ENCODE measurements around the gene ST6GAL1.
A peak's percentile ranks its signal among the peaks of the same experiment; 100 is the strongest.

Gene ST6GAL1

GRCh38 chr3:187024536-187025226 lies 94.4 kb downstream of the ST6GAL1 start:
- peak; percentile 36 to 68 (median 62) for DNase-seq

DNA sequence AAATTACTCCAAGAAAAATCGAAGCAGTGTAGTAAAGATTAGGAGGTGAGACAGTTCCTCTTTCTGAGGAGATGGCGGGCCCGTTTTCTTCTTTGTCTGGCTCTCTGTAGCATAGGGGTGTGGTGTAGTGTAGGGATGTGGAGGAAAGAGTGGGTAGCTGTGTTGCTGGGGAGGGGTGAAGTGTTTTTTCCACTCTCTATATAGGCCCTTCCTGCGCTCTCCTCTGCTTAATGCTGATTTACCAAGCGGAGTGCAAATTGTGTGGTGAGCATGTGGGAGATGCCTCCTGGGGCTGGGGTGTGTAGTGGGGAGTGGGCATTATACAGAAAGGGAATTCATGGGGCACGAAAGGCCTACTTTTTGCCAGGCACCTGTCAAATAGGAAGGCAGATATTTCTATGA lies 94.9 kb downstream of the ST6GAL1 start:
- peak in 1 of 3 donors; percentile 12 for DNase-seq

GRCh38 chr3:187025656-187026316 lies 95.5 kb downstream of the ST6GAL1 start:
- DNase-seq: no peak

- DNase-seq: no peak
These were observed 96.0 kb downstream of the ST6GAL1 start for GRCh38 chr3:187026317-187026670.

DNA sequence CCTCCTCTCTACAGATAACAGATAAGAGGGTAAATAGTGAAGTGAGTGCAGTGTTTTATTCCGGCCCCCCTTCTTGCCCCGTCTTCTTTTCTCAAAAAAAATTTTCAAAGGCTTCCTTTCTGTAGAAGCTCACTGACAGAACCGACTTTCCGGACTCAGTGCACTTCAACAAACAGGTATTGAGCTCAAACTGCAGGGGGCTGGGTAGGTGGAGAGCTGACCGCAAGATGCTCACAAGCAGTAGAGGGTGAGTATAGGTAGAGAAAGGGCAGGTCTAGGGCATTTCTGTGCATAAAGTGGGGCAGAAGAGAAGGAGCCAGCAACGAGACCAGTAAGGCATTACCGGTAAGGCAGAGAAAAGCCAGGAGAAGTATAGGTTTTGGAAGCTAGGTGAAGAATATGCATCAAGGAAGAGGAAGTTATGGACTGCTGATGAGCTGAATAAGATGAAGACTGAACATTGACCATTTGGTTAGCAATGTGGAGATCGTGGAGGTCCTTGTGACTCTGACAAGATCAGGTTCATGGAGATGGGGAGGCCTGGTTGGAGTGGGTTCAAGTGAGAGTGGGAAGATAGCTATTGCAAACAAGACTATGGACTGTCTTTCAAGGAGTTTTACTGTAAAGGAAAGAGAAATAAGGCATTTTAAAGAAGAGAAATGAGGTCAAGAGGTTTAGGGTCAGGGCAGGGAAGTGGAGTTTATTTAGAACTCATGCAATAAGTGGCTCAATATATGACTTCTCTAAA lies 97.4 kb downstream of the ST6GAL1 start:
- peak in 1 of 3 donors; percentile 17 for DNase-seq

GRCh38 chr3:187031934-187032333 lies 101.6 kb downstream of the ST6GAL1 start:
- DNase-seq: no peak

DNA sequence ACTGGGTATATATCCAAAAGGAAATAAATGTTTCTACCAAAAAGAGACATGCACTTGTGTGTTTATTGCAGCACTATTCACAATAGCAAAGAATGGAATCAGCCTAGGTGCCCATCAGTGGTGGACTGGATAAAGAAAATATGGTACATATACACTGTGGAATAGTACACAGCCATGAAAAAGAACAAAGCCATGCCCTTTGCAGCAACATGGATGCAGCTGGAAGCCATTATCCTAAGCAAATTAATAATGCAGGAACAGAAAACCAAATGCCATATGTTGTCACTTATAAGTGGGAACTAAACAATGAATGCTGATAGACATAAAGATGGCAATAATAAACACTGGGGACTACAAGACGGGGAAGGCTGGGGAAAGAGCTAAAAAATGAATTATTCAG lies 106.1 kb downstream of the ST6GAL1 start:
- no peak for DNase-seq

GRCh38 chr3:187039100-187039722 lies 108.9 kb downstream of the ST6GAL1 start:
- no peak for DNase-seq

DNA sequence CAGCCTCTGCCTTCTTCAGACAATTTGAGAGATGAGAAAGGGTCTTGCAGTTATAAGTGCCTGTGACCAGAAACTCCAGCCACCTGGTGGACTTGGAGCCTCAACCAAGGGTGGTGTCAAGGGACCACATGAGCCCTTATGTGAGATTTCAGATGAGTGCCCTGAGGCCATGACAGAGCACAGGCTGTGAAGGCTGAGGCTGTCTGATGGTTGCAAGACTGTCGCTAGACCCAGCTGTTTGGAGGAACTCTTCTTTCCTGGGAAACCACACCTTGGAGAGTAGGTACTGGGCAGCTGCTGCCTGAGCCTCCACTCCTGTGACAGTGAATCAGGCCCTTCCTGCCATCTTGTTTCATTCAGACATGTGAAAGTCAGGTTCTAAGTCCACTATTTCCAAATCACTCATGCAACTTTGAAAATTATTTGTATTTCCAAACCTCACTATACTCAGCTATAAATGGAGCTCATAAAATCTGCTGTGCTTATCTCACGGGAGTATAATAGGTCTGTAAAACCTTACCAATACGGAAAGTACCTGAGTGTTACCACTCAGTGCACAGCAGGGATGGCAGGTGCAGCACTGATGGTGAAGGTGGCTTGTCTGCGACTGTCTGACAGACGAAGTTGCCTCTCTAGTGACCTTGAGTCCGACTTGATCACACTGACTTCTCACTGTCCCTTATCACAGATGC lies 109.5 kb downstream of the ST6GAL1 start:
- DNase-seq: no peak

GRCh38 chr3:187040516-187041361 lies 110.4 kb downstream of the ST6GAL1 start:
- DNase-seq: no peak

- DNase-seq: peak; percentile 40 to 51 (median 50)
These were observed 111.3 kb downstream of the ST6GAL1 start for GRCh38 chr3:187041362-187042307.

DNA sequence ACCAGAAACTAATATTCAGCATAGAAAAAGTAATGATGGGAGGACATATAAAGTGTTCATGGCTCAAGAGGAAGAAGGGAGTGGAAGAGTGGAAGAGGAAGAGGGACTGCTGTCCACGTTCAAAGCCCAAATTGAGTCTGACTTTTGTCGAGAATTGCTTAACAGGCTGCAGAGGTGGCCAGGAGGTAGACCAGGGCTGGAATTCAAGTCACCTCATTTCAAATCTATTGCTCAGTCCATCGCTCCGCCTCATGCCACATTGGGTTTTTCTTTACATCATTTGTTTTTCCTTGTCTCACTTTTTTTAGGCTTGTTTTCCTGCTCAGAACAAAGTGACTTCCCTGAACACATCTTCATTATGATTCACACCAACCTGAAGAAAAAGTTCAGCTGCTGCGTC lies 112.0 kb downstream of the ST6GAL1 start:
- no peak for DNase-seq

GRCh38 chr3:187042874-187043458 lies 112.6 kb downstream of the ST6GAL1 start:
- no peak for DNase-seq

DNA sequence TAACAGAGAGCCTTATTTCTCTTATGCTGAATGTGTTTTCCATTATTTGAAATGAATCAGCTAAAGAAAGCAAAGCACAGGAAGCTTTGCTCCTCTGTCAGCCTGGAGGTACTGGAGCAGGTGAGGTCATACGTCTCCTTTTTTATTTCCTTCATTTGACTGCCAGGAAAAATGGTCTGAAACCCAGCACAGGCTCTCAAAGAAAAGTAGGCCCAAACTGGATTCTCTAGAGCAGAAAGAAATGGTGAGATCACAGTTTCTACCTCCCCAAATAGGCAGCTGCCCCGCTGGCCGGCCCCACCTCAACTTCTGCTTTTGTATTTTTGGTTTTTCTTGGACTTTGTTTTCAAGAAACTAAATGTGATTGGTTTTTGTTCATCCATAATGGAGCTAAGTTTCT lies 113.9 kb downstream of the ST6GAL1 start:
- DNase-seq: peak; percentile 52 to 58 (median 57)

DNA sequence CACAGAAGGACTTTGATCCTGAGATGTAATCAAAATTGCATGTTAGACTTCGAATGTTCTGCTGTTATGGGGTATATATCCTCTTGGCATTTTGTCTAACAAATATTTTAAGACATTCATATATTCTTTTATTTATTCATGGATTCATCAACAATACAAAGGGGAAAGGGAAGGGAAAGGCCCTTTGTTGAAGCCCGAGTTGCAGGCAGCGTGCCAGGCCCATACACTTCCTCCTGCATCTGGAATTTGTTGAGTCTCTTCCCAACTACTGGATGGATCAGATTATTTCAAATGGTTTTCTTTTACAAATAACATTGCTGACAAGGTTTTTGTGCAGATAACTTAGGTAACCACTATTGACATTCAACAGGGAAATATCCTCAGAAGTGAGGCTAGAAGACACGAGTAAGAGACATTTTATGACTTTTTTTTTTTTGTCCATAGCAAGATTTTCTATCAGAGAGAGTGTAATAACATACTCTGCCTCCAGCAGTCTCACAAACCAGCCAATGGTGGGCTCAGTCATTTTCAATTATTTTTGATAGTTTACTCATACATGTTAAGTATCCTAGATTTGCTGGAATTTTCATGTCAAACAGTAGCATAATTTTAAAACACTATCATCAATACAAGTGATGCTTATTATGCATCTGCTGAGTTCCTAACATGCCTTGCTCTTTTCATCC lies 114.7 kb downstream of the ST6GAL1 start:
- peak; percentile 55 to 75 (median 69) for DNase-seq

DNA sequence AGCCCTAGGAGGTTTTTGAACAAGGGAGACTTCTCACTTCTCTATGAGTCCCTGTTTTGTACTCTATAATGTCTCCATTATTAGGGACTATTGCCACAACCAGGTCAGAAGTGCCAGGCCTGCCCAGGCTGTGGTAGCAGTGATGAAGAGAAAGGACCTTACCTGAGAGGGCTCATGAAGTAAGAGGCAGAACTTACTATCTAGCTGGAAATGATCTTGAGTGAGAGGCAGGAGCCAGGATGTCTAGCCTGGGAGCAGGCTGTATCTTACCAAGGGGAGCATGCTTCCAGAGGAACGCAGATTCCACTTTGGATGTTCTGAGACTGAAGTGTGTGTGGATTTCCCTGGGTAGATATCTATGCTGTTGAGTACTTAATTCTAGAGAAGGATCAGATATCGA lies 115.7 kb downstream of the ST6GAL1 start:
- no peak for DNase-seq

GRCh38 chr3:187049462-187050101 lies 119.3 kb downstream of the ST6GAL1 start:
- DNase-seq: no peak

DNA sequence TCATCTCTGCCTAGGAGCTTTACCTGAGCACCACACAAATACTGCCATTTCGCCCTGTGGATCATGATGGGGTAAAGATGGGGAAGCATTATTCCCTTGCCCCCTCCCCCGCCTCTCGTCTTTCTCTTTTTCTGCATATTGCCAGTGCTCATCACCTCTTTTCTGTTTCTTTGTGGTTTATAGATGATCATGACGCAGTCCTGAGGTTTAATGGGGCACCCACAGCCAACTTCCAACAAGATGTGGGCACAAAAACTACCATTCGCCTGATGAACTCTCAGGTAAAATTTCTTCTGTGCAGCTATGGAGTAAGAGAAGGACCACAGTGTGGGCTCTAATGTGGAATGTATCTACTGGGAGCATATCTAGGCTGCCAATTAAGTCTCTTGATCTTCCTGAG lies 120.7 kb downstream of the ST6GAL1 start:
- DNase-seq: no peak

DNA sequence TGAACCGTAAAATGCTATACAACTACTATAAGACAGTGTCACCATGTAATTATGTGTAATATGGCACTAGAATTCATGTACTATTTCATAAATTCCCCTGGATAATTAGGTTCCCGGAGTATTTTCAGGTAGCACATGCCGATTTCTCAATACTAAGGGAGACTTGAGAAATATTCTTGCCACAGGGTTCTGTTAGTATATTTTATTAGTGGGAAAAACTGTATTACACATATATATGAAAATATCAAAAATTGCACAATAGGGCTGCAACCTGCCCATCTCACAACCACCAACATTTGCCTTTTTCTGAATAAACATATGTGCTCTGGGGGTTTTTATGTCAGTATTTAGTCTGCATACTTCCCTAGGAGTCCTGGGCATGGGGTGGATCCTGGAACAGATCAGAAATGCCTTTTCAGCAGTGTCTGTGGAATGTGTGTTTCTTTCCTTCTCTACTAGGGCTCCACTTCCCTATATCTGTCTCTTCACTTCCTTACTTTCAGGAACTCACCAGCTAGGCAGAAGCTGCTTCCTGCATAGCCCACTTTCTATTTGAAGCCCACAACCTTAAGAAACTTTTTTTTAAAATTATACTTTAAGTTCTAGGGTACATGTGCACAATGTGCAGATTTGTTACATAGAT lies 121.5 kb downstream of the ST6GAL1 start:
- peak; percentile 22 to 41 (median 37) for DNase-seq
